HepG2 (cell line): ENCODE data around the gene ROCK1. TPM values are rescaled to one million over a fixed set of nuclear protein-coding genes. Genes with fewer than 3 reads are reported as not detected.

Experiments
- ATF7-NPFF ChIP-seq: sonication (generic); formaldehyde crosslinking; IDR thresholded peaks from 2 replicates; pipeline ENCODE4 v1.8.1; 2023; ENCODE audit warnings: mild to moderate bottlenecking, low read depth, missing genetic modification reagents, moderate library complexity
- ATRX ChIP-seq: sonication (generic); formaldehyde crosslinking; IDR thresholded peaks from 2 replicates; pipeline ENCODE4 v1.4.0; 2020; ENCODE audit warnings: missing genetic modification reagents, borderline replicate concordance
- CHCHD3 ChIP-seq: sonication (generic); formaldehyde crosslinking; IDR thresholded peaks from 2 replicates; pipeline ENCODE4 v1.8.0; 2022; ENCODE audit warnings: mild to moderate bottlenecking, missing genetic modification reagents, moderate library complexity
- HDAC1 ChIP-seq: sonication (generic); formaldehyde crosslinking; IDR thresholded peaks from 2 replicates; pipeline ENCODE4 v1.5.1; 2020; ENCODE audit warnings: mild to moderate bottlenecking, missing genetic modification reagents
- HNRNPLL ChIP-seq: fragments of 200-400 bp; formaldehyde crosslinking; IDR thresholded peaks from 2 replicates; pipeline ENCODE4 v1.6.1; 2017; ENCODE audit warnings: mild to moderate bottlenecking, low read depth, low read length; ENCODE audit not compliant: poor library complexity, severe bottlenecking
- KDM5A ChIP-seq: fragments of 200-600 bp; sonication (generic); IDR thresholded peaks from 2 replicates; pipeline ENCODE4 v1.7.0; 2018; ENCODE audit warnings: antibody characterized with exemption, mild to moderate bottlenecking, low read length, borderline replicate concordance
- MEF2D ChIP-seq: sonication (generic); formaldehyde crosslinking; IDR thresholded peaks from 2 replicates; pipeline ENCODE4 v1.5.1; 2020; ENCODE audit warnings: mild to moderate bottlenecking, missing genetic modification reagents
- NR2F6 ChIP-seq, 2 experiments: IDR thresholded peaks; 2 replicates each; pipeline ENCODE4 v1.6.1; 2016; ENCODE audit warnings: antibody characterized with exemption in 1 of 2, mild to moderate bottlenecking in 1 of 2
- SAFB2 ChIP-seq: sonication (generic); formaldehyde crosslinking; IDR thresholded peaks from 2 replicates; pipeline ENCODE4 v1.5.1; 2020; ENCODE audit warnings: missing genetic modification reagents, low read depth, mild to moderate bottlenecking, borderline replicate concordance
- SMAD9 ChIP-seq: sonication (generic); formaldehyde crosslinking; IDR thresholded peaks from 2 replicates; pipeline ENCODE4 v1.5.1; 2020; ENCODE audit warnings: mild to moderate bottlenecking, missing genetic modification reagents
- XBP1 ChIP-seq: sonication (generic); formaldehyde crosslinking; IDR thresholded peaks from 2 replicates; pipeline ENCODE4 v1.5.0; 2020; ENCODE audit warnings: missing genetic modification reagents
- ZBTB3 ChIP-seq: sonication (generic); formaldehyde crosslinking; IDR thresholded peaks from 2 replicates; pipeline ENCODE4 v1.4.0; 2020; ENCODE audit warnings: low read depth, mild to moderate bottlenecking, moderate library complexity, missing genetic modification reagents, borderline replicate concordance
- ZEB1 ChIP-seq: IDR thresholded peaks from 2 replicates; pipeline ENCODE4 v1.6.1; 2012; ENCODE audit warnings: mild to moderate bottlenecking, low read depth, inconsistent platforms; ENCODE audit not compliant: insufficient replicate concordance
- ZNF124 ChIP-seq: sonication (generic); formaldehyde crosslinking; IDR thresholded peaks from 2 replicates; pipeline ENCODE4 v1.4.0; 2020; ENCODE audit warnings: missing genetic modification reagents
- ZNF766 ChIP-seq: sonication (generic); formaldehyde crosslinking; IDR thresholded peaks from 2 replicates; pipeline ENCODE4 v1.5.0; 2020; ENCODE audit warnings: missing genetic modification reagents, borderline replicate concordance
- ZNF891 ChIP-seq: sonication (generic); formaldehyde crosslinking; IDR thresholded peaks from 2 replicates; pipeline ENCODE4 v1.5.0; 2020; ENCODE audit warnings: mild to moderate bottlenecking, missing genetic modification reagents
- polyA plus RNA-seq, 8 experiments: library from polyadenylated mRNA; depleted of rRNA in 3 of 8; stranded (reverse) in 7 of 8; unstranded in 1 of 8; fragments of >200 nt; fragmentation: Illumina TruSeq in 4 of 8; extraction: Trizol in 4 of 8; gene quantifications; 2 replicates each; pipeline versions ENCODE4 v1.2.1 to v1.2.3, GENCODE V29; 2011 to 2016; ENCODE audit warnings: low read depth in 4 of 8, missing spikeins in 1 of 8, mixed read lengths in 1 of 8; ENCODE audit not compliant: insufficient read depth in 1 of 8
- total RNA-seq, 5 experiments: library from RNA; depleted of rRNA; stranded (reverse); fragments of >200 nt; fragmentation: Illumina TruSeq; extraction: Trizol; gene quantifications; 2 replicates each; pipeline ENCODE4 v1.2.3, GENCODE V29; 2016; ENCODE audit warnings: low read depth in 1 of 5
- TF ChIP-seq, protein P1 (sequence below): IDR thresholded peaks from 2 replicates; pipeline ENCODE4 v1.6.1; 2016; ENCODE audit warnings: low read depth, control low read depth
- TF ChIP-seq, protein P2 (sequence below): sonication (generic); formaldehyde crosslinking; IDR thresholded peaks from 2 replicates; pipeline ENCODE4 v1.9.0; 2022; ENCODE audit warnings: missing genetic modification reagents, mild to moderate bottlenecking, borderline replicate concordance
- TF ChIP-seq, protein P3 (sequence below): sonication (generic); formaldehyde crosslinking; IDR thresholded peaks from 2 replicates; pipeline ENCODE4 v1.5.1; 2020; ENCODE audit warnings: missing genetic modification reagents, mild to moderate bottlenecking, borderline replicate concordance
- TF ChIP-seq, protein P4 (sequence below): sonication (generic); formaldehyde crosslinking; IDR thresholded peaks from 2 replicates; pipeline ENCODE4 v1.5.1; 2020; ENCODE audit warnings: mild to moderate bottlenecking, missing genetic modification reagents, moderate library complexity

Gene ROCK1
- total and polyA plus RNA-seq, 2 of the 13 experiments (the other 11 are each of a cell fraction or from before 2014, with no cell fraction given): 10.5 to 27.2 TPM

DNA sequence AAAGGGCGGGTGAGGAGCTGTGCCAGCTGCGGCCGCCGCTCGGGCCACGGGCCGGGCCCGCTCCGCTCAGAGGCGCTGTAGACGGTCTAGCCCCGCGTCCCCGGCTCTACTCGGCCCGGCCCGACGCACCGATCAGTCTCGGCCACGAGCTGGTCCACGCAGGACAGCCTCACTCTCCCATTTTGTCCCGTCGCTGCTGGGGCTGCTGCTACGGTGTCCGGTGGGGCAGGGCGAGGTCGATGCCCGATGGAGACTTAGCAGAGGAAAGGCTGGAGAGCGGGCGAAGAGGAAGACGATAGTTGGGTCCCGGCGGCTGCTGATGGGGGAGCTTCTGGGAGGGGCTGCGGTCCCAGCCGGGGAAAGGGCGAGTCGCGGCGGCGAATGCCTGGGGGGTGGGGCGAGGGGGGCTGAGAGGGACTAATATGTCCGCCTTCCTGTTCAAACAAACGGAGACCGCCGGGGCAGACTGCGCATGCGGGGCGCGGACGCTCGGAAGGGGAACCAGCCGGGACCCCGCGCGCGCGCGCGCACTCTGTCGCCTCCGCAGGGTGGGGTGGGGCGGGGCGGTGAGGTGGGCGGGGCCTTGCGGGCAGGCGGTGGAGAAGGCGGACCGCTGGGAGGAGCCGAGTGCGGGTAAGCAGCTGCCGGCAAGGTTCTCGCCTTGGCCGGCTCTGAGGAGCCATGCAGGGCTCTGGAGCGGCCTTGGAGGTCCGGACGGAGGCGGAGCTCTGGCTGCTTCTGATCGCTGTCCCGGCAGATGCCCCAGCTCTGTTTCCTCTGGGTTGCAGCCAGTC lies at the start of gene ROCK1 (continued):
- peak; percentile 54; the same call in 1 of the 2 replicates for TF ChIP-seq ZNF891 (CRISPR knock-in tag)
- no peak for TF ChIP-seq SAFB2
- TF ChIP-seq XBP1 (CRISPR knock-in tag): no peak
- TF ChIP-seq ATRX: no peak
- TF ChIP-seq HDAC1 (CRISPR knock-in tag): peak; percentile 57
- no peak for TF ChIP-seq CHCHD3 (CRISPR knock-in tag)
- no peak for TF ChIP-seq ZBTB3 (CRISPR knock-in tag)
- TF ChIP-seq, protein P1, sequence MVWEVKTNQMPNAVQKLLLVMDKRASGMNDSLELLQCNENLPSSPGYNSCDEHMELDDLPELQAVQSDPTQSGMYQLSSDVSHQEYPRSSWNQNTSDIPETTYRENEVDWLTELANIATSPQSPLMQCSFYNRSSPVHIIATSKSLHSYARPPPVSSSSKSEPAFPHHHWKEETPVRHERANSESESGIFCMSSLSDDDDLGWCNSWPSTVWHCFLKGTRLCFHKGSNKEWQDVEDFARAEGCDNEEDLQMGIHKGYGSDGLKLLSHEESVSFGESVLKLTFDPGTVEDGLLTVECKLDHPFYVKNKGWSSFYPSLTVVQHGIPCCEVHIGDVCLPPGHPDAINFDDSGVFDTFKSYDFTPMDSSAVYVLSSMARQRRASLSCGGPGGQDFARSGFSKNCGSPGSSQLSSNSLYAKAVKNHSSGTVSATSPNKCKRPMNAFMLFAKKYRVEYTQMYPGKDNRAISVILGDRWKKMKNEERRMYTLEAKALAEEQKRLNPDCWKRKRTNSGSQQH (CRISPR knock-in tag): no peak
- no peak for TF ChIP-seq ZEB1
- TF ChIP-seq NR2F6 (IDR thresholded peaks at IDR 0.05): no peak
- TF ChIP-seq NR2F6 (CRISPR knock-in tag; IDR thresholded peaks at IDR 0.05): no peak
- TF ChIP-seq ZNF124 (CRISPR knock-in tag): no peak
- TF ChIP-seq, protein P2, sequence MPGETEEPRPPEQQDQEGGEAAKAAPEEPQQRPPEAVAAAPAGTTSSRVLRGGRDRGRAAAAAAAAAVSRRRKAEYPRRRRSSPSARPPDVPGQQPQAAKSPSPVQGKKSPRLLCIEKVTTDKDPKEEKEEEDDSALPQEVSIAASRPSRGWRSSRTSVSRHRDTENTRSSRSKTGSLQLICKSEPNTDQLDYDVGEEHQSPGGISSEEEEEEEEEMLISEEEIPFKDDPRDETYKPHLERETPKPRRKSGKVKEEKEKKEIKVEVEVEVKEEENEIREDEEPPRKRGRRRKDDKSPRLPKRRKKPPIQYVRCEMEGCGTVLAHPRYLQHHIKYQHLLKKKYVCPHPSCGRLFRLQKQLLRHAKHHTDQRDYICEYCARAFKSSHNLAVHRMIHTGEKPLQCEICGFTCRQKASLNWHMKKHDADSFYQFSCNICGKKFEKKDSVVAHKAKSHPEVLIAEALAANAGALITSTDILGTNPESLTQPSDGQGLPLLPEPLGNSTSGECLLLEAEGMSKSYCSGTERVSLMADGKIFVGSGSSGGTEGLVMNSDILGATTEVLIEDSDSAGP (CRISPR knock-in tag): peak; percentile 14; the same call in 1 of the 2 replicates
- no peak for TF ChIP-seq ZNF766 (CRISPR knock-in tag)
- peak; percentile 69 for TF ChIP-seq KDM5A
- no peak for TF ChIP-seq SMAD9 (CRISPR knock-in tag)
- TF ChIP-seq MEF2D (CRISPR knock-in tag): no peak
- peak; percentile 43 for TF ChIP-seq HNRNPLL
- TF ChIP-seq, protein P3, sequence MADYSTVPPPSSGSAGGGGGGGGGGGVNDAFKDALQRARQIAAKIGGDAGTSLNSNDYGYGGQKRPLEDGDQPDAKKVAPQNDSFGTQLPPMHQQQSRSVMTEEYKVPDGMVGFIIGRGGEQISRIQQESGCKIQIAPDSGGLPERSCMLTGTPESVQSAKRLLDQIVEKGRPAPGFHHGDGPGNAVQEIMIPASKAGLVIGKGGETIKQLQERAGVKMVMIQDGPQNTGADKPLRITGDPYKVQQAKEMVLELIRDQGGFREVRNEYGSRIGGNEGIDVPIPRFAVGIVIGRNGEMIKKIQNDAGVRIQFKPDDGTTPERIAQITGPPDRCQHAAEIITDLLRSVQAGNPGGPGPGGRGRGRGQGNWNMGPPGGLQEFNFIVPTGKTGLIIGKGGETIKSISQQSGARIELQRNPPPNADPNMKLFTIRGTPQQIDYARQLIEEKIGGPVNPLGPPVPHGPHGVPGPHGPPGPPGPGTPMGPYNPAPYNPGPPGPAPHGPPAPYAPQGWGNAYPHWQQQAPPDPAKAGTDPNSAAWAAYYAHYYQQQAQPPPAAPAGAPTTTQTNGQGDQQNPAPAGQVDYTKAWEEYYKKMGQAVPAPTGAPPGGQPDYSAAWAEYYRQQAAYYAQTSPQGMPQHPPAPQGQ (CRISPR knock-in tag): no peak
- TF ChIP-seq ATF7-NPFF: peak; percentile 19; the same call in 1 of the 2 replicates
- TF ChIP-seq, protein P4, sequence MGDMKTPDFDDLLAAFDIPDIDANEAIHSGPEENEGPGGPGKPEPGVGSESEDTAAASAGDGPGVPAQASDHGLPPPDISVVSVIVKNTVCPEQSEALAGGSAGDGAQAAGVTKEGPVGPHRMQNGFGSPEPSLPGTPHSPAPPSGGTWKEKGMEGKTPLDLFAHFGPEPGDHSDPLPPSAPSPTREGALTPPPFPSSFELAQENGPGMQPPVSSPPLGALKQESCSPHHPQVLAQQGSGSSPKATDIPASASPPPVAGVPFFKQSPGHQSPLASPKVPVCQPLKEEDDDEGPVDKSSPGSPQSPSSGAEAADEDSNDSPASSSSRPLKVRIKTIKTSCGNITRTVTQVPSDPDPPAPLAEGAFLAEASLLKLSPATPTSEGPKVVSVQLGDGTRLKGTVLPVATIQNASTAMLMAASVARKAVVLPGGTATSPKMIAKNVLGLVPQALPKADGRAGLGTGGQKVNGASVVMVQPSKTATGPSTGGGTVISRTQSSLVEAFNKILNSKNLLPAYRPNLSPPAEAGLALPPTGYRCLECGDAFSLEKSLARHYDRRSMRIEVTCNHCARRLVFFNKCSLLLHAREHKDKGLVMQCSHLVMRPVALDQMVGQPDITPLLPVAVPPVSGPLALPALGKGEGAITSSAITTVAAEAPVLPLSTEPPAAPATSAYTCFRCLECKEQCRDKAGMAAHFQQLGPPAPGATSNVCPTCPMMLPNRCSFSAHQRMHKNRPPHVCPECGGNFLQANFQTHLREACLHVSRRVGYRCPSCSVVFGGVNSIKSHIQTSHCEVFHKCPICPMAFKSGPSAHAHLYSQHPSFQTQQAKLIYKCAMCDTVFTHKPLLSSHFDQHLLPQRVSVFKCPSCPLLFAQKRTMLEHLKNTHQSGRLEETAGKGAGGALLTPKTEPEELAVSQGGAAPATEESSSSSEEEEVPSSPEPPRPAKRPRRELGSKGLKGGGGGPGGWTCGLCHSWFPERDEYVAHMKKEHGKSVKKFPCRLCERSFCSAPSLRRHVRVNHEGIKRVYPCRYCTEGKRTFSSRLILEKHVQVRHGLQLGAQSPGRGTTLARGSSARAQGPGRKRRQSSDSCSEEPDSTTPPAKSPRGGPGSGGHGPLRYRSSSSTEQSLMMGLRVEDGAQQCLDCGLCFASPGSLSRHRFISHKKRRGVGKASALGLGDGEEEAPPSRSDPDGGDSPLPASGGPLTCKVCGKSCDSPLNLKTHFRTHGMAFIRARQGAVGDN: peak; percentile 74
